ENCODE data around the gene C9orf152. TPM values are rescaled to one million over a fixed set of nuclear protein-coding genes. Genes with fewer than 3 reads are reported as not detected.
A peak's percentile ranks its signal among the peaks of the same experiment; 100 is the strongest.

C9orf152 gene
- total RNA-seq, 1 experiment from 2014 or later = not detected

DNA sequence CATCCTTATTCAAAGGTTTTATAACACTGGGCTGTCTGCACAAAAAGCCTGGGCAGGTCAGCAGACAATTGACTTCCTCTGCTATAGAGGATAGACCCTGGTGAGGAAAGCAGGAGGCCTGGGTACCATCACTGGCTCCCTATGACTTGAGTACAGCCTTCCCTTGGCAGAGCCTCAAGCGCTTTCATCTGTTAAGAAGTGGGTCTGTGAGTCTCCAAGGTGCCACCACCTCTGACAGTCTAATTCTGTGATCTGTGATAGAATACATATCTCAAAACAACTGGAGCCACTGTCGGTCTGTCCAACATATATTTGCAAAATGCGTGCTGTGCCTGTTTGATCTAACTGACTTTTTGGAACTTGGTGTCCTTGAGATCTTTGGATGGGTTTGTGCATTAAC is 52.2 kb downstream of the C9orf152 start:
- TF ChIP-seq, protein P1, sequence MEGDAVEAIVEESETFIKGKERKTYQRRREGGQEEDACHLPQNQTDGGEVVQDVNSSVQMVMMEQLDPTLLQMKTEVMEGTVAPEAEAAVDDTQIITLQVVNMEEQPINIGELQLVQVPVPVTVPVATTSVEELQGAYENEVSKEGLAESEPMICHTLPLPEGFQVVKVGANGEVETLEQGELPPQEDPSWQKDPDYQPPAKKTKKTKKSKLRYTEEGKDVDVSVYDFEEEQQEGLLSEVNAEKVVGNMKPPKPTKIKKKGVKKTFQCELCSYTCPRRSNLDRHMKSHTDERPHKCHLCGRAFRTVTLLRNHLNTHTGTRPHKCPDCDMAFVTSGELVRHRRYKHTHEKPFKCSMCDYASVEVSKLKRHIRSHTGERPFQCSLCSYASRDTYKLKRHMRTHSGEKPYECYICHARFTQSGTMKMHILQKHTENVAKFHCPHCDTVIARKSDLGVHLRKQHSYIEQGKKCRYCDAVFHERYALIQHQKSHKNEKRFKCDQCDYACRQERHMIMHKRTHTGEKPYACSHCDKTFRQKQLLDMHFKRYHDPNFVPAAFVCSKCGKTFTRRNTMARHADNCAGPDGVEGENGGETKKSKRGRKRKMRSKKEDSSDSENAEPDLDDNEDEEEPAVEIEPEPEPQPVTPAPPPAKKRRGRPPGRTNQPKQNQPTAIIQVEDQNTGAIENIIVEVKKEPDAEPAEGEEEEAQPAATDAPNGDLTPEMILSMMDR (conservative IDR thresholded peaks at IDR 0.05; ENCODE audit: low read depth, low read length) = no peak
- no peak for TF ChIP-seq EZH2 (IDR thresholded peaks at IDR 0.05; ENCODE audit: borderline replicate concordance, low read depth, low read length, poor library complexity, severe bottlenecking)
- DNase-seq (ENCODE audit: low spot score) = no peak
- H3K4me1 ChIP-seq (ENCODE audit: insufficient read depth, low read length, poor library complexity, severe bottlenecking) = no peaks in the 10 kb centered on the region
- H3K36me3 ChIP-seq (ENCODE audit: insufficient read depth, low read length, poor library complexity, severe bottlenecking) = no peaks in the 10 kb centered on the region
- POLR2A ChIA-PET (ENCODE audit: low non-redundant PET) = no interaction called here
- H3K27ac ChIP-seq (ENCODE audit: low read depth, low read length, poor library complexity, severe bottlenecking) = no peak overlapping the region
- H3K9me3 ChIP-seq (ENCODE audit: low read depth, low read length, poor library complexity, severe bottlenecking) = no peaks in the 10 kb centered on the region
- no peak overlapping the region for H3K4me3 ChIP-seq (ENCODE audit: low read depth, low read length, poor library complexity, severe bottlenecking)
- no TSS peak for BruUV-seq (replicated peaks)
- intact Hi-C loops (cut with micrococcal nuclease; ENCODE audit: unreplicated experiment) = no loop called here
- H3K27me3 ChIP-seq (replicated peaks; ENCODE audit: insufficient read depth, low read depth, low read length, poor library complexity) = no peaks in the 10 kb centered on the region
- CTCF ChIA-PET = no interaction called here

DNA sequence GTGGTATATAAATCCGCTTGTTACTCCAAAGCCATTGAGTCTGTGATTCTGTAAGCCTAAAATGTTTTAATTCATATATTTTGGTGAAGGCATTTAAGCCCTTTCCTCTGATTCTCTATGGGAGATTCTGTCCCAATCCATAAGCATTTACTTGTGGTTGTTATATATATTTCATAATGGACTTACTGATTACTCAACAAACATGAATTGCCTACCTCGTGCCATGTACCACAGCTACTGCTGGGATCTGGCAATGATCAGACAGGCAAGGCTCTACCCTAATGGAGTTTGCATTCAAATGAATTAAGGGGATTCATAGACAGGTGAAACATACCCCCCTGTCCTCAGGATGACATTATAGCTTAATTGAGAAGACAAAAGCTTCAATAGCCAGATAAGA is 54.5 kb downstream of the C9orf152 start:
- no peak overlapping the region for H3K4me3 ChIP-seq (ENCODE audit: low read depth, low read length, poor library complexity, severe bottlenecking)

GRCh38 chr9:110152704-110153374 is 55.1 kb downstream of the C9orf152 start:
- CTCF ChIA-PET = interaction anchor here (1.5 kb wide), 2 partner anchors 250 to 578 kb away, joined by 4 to 11 read pairs; no protein-coding TSS in a partner anchor
- TF ChIP-seq EZH2 (IDR thresholded peaks at IDR 0.05; ENCODE audit: borderline replicate concordance, low read depth, low read length, poor library complexity, severe bottlenecking) = no peak
- TF ChIP-seq, protein P1 (conservative IDR thresholded peaks at IDR 0.05; ENCODE audit: low read depth, low read length) = peak; percentile 79

More for the DNA sequence above, 54.5 kb downstream of the C9orf152 start:
- intact Hi-C loops (cut with micrococcal nuclease; ENCODE audit: unreplicated experiment) = loop anchor here (1.0 to 5.0 kb wide), 3 partner anchors 96 to 579 kb away; no protein-coding TSS in a partner anchor
- no TSS peak for BruUV-seq (replicated peaks)
- H3K27ac ChIP-seq (ENCODE audit: low read depth, low read length, poor library complexity, severe bottlenecking) = no peak overlapping the region
- no peaks in the 10 kb centered on the region for H3K9me3 ChIP-seq (ENCODE audit: low read depth, low read length, poor library complexity, severe bottlenecking)
- no peak for DNase-seq (ENCODE audit: low spot score)
- TF ChIP-seq, protein P1 (conservative IDR thresholded peaks at IDR 0.05; ENCODE audit: low read depth, low read length) = no peak
- TF ChIP-seq EZH2 (IDR thresholded peaks at IDR 0.05; ENCODE audit: borderline replicate concordance, low read depth, low read length, poor library complexity, severe bottlenecking) = no peak
- H3K27me3 ChIP-seq (replicated peaks; ENCODE audit: insufficient read depth, low read depth, low read length, poor library complexity) = no peaks in the 10 kb centered on the region
- H3K4me1 ChIP-seq (ENCODE audit: insufficient read depth, low read length, poor library complexity, severe bottlenecking) = no peaks in the 10 kb centered on the region
- no peaks in the 10 kb centered on the region for H3K36me3 ChIP-seq (ENCODE audit: insufficient read depth, low read length, poor library complexity, severe bottlenecking)
- POLR2A ChIA-PET (ENCODE audit: low non-redundant PET) = no interaction called here
- CTCF ChIA-PET = no interaction called here

More at GRCh38 chr9:110152704-110153374, 55.1 kb downstream of the C9orf152 start:
- Histone ChIP-seq H3K4me3 (ENCODE audit: low read depth, low read length, poor library complexity, severe bottlenecking) (no peak overlapping the region), H3K36me3 (ENCODE audit: insufficient read depth, low read length, poor library complexity, severe bottlenecking) (no peaks in the 10 kb centered on the region), H3K27me3 (replicated peaks; ENCODE audit: insufficient read depth, low read depth, low read length, poor library complexity) (no peaks in the 10 kb centered on the region), H3K27ac (ENCODE audit: low read depth, low read length, poor library complexity, severe bottlenecking) (no peak overlapping the region), H3K9me3 (ENCODE audit: low read depth, low read length, poor library complexity, severe bottlenecking) (no peaks in the 10 kb centered on the region), H3K4me1 (ENCODE audit: insufficient read depth, low read length, poor library complexity, severe bottlenecking) (no peaks in the 10 kb centered on the region)
- peak; percentile 74 for DNase-seq (ENCODE audit: low spot score)
- POLR2A ChIA-PET (ENCODE audit: low non-redundant PET) = no interaction called here
- BruUV-seq (replicated peaks) = no TSS peak
- intact Hi-C loops (cut with micrococcal nuclease; ENCODE audit: unreplicated experiment) = loop anchor here (1.0 to 5.0 kb wide), 3 partner anchors 96 to 579 kb away; no protein-coding TSS in a partner anchor

Other genes with a start within 250 kb of the C9orf152 start
- gene TXN, start 48.3 kb upstream of the C9orf152 start, total RNA-seq (2021) = 266 and 284 TPM in 2 replicates
- not detected in 2 replicates for gene TXNDC8, start 129.7 kb upstream of the C9orf152 start, total RNA-seq (2021)

All from A673 (cell line).